Activated T-cell treated with anti-CD3 and anti-CD28 coated beads, Interleukin-2, amount 50 U/mL, for 72 hours (primary cell): Measurements from ENCODE around the gene FAM9B. TPM values are rescaled to one million over a fixed set of nuclear protein-coding genes. Genes with fewer than 3 reads are reported as not detected.
"Not testable (repeated sequence)": the region's sequence is repeated elsewhere in the genome, so short reads cannot be mapped to it uniquely, and the experiment has no call there.

Experiments
- ATAC-seq, 2 donors: fragments of 150-1000 bp; cut with Tn5 transposase; replicated peaks in 1 of 2; 2 replicates each; pipeline ENCODE4 v1.10.0; 2021; ENCODE audit warnings: moderate library complexity in 2 of 2, mild to moderate bottlenecking in 1 of 2
- DNase-seq, 2 donors: peaks; one replicate each; pipeline ENCODE4 v3.0.0; 2021 to 2022; ENCODE audit warnings: mixed read lengths in 1 of 2
- H3K27ac Mint-ChIP-seq: one replicate; pipeline ENCODE4 v1.8.0; 2022; ENCODE audit warnings: mild to moderate bottlenecking, moderate library complexity, mixed read lengths
- H3K27me3 Mint-ChIP-seq: one replicate; pipeline ENCODE4 v1.8.0; 2022; ENCODE audit warnings: low read depth, mixed read lengths
- H3K36me3 Mint-ChIP-seq, 2 donors: one replicate each; pipeline ENCODE4 v1.8.0; 2022; ENCODE audit warnings: mixed read lengths in 2 of 2, mild to moderate bottlenecking in 1 of 2; ENCODE audit not compliant: insufficient read depth in 2 of 2
- H3K4me1 Mint-ChIP-seq: one replicate; pipeline ENCODE4 v1.8.0; 2022; ENCODE audit warnings: low read depth, mixed read lengths
- H3K4me3 Mint-ChIP-seq, 2 donors: one replicate each; pipeline ENCODE4 v1.8.0; 2022; ENCODE audit warnings: mild to moderate bottlenecking in 2 of 2, mixed read lengths in 2 of 2, moderate library complexity in 2 of 2
- H3K9me3 Mint-ChIP-seq, 2 donors: one replicate each; pipeline ENCODE4 v1.8.0; 2022; ENCODE audit warnings: mixed read lengths in 2 of 2
- total RNA-seq, 2 donors: library from RNA; stranded (reverse); gene quantifications; one replicate each; pipeline ENCODE4 v1.2.3, GENCODE V29; 2022

The FAM9B gene
- total RNA-seq, 2 donors from 2014 or later, result not detected

DNA sequence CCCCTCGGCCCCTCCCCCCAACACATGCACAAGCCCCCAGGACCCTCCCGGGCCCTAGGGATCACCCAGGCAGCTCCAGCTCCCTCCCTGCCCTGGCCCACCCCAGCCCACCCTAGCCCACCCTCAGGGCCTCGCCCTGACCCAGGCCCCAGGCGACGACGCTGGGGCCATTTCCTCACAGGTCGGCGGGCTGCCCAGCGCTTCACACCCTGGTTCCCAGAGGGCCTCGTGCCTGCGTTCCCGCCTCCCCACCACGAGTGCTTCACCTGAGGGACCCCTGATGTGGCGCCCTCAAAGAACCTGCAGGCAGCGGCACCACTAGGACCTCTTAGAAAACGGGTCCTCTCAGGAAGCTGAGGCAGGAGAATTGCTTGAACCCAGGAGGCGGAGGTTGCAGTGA is 341 bp downstream of the FAM9B start:
- H3K4me1 Mint-ChIP-seq, result no peaks in the 10 kb centered on the region
- peaks cover 0 to 4% of the 10 kb centered on the region in 2 donors for H3K9me3 Mint-ChIP-seq
- ATAC-seq (no peak), DNase-seq (no peak)
- no peaks in the 10 kb centered on the region for H3K27me3 Mint-ChIP-seq
- H3K4me3 Mint-ChIP-seq, result no peak overlapping the region
- no peak overlapping the region for H3K27ac Mint-ChIP-seq
- H3K36me3 Mint-ChIP-seq, result no peaks in the 10 kb centered on the region

DNA sequence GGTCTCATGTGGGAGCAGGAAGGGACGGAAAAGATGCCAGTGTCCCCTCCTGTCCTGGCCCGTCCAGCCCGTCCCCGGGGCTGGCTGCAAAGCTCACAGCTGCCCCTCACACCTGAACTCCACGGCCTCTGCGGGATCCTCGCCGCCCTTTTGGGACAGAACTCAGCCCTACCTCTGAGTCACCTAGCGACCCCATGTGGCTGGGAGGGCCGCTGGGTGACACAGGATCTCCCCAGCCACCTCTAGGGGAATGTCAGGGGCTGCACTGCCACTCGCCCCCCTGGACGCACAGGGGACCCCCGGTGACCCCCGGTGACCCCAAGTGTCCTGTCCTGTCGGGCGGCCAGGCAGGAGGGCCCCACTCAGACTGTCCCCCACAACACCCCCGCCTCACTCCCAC is 748 bp downstream of the FAM9B start:
- H3K9me3 Mint-ChIP-seq, result peaks cover 0 to 4% of the 10 kb centered on the region in 2 donors
- H3K4me1 Mint-ChIP-seq, result no peaks in the 10 kb centered on the region
- H3K27me3 Mint-ChIP-seq, result no peaks in the 10 kb centered on the region
- ATAC-seq (no peak), DNase-seq (no peak)
- H3K36me3 Mint-ChIP-seq, result no peaks in the 10 kb centered on the region
- H3K27ac Mint-ChIP-seq, result no peak overlapping the region
- no peak overlapping the region for H3K4me3 Mint-ChIP-seq

DNA sequence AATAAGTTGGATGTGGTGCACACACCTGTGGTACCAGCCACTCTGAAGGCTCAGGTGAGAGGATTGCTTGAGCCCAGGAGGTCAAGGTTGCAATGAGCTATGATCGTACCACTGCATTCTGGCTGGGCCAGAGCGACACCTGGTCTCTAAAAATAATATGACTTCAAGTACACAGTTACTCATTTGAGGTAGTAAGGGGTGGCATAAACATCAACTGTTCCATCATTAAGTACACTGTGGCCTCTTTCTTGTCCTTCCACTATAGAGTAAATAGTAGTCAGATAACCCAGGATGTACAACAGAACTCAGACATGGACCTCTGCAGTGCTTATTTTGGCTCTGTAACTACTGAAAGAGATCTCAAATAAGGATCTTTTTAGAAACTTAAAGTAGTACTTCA is 10.6 kb downstream of the FAM9B start:
- H3K27ac Mint-ChIP-seq, result no peak overlapping the region
- H3K9me3 Mint-ChIP-seq, result no peaks in the 10 kb centered on the region
- H3K4me1 Mint-ChIP-seq, result no peaks in the 10 kb centered on the region
- peaks cover 7% of the 10 kb centered on the region for H3K27me3 Mint-ChIP-seq
- no peaks in the 10 kb centered on the region for H3K36me3 Mint-ChIP-seq
- peak in 1 of 2 donors; percentile 68 for ATAC-seq
- DNase-seq, result no peak
- H3K4me3 Mint-ChIP-seq, result no peak overlapping the region

DNA sequence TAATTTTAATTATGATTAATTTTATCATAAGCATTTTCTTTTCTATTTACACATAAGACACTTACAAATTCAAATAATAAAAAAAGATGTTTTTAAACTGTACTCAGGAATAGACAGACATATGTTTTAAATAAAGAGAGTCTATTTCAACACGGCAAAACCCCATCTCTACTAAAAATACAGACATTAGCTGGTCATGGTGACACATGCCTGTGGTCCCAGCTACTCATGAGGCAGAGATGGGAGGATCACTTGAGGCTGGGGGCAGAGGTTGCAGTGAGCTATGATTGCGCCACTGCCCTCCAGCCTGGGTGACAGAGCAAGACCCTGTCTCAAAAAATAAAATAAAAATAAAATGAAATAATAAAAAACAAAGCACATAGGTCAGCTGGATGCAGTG is 14.8 kb downstream of the FAM9B start:
- no peaks in the 10 kb centered on the region for H3K36me3 Mint-ChIP-seq

DNA sequence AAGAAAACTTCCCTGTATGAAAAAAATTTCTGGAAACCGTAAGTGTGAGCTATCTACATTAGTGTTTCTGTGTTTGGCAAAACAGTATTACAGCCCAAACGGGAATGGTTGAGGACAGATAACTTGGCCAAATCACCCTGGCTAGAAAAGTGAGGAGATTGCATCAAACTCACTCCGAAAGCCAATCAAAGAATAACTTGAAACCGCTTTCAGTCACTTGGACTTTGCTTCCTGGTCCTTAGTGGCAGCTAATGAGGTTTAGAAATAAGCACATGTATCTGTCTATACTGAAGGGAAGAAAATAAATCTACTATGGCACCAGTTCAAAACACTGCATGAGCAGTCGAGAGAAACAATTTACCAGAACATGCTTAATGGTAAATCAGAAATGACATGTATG is 15.6 kb downstream of the FAM9B start:
- not testable (repeated sequence) for ATAC-seq, H3K4me3 Mint-ChIP-seq, H3K27me3 Mint-ChIP-seq, H3K4me1 Mint-ChIP-seq, H3K9me3 Mint-ChIP-seq, DNase-seq, H3K27ac Mint-ChIP-seq, H3K36me3 Mint-ChIP-seq

More for the DNA sequence above, 14.8 kb downstream of the FAM9B start:
- Mint-ChIP-seq H3K9me3 (no peaks in the 10 kb centered on the region), H3K4me1 (no peaks in the 10 kb centered on the region), H3K27me3 (no peaks in the 10 kb centered on the region), H3K27ac (no peak overlapping the region), H3K4me3 (no peak overlapping the region)
- DNase-seq (no peak), ATAC-seq (no peak)

DNA sequence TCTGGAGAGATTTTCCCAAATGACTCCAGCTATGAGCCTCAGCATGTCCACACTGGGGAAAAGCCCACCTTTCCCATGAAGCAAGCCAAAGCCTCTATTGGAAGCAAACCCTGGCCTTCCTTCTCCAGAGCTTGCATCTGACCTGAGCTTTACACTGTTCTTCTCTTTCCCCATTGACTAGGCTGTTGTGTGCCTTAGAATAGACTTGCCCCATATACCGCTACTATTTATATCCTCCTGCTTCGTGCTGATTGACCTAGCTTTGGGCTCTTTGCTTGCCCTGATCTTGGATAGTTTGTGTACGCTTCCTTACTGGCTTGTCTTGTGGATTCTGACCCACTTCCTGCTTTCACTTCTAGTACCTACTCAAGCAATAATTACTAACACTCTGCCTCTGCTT is 30.9 kb downstream of the FAM9B start:
- Mint-ChIP-seq H3K27ac (no peak overlapping the region), H3K4me3 (no peak overlapping the region), H3K36me3 (peaks cover 0 to 2% of the 10 kb centered on the region in 2 donors), H3K4me1 (peaks cover 6% of the 10 kb centered on the region), H3K27me3 (no peaks in the 10 kb centered on the region), H3K9me3 (peaks cover 0 to 1% of the 10 kb centered on the region in 2 donors)
- DNase-seq (no peak), ATAC-seq (no peak)

DNA sequence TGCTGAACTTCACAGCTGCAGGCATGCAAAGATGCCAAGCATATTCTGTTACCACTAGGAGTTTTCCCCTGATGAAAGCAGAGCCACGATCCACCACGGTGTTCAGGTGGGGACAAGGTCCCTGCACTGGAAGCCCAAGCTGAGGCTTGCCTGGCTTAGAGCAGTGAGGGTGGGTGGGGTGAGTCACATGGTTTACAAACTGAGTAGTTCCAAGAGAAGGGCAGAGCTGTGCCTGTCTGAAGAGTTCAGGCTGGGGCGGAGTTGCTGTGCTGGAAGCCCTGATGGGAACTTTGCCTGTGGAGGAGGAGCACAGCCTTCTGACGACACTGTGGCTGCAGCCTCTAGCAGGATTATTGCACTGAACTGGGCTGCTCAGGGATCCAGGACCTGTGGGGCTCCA is 45.5 kb downstream of the FAM9B start:
- DNase-seq, result peak; percentile 9 to 27
- no peak overlapping the region for H3K4me3 Mint-ChIP-seq
- H3K27ac Mint-ChIP-seq, result no peak overlapping the region
- no peaks in the 10 kb centered on the region for H3K9me3 Mint-ChIP-seq
- H3K36me3 Mint-ChIP-seq, result no peaks in the 10 kb centered on the region
- peaks cover 7% of the 10 kb centered on the region for H3K27me3 Mint-ChIP-seq
- peak; percentile 79 to 84 for ATAC-seq
- H3K4me1 Mint-ChIP-seq, result peaks cover 18% of the 10 kb centered on the region

DNA sequence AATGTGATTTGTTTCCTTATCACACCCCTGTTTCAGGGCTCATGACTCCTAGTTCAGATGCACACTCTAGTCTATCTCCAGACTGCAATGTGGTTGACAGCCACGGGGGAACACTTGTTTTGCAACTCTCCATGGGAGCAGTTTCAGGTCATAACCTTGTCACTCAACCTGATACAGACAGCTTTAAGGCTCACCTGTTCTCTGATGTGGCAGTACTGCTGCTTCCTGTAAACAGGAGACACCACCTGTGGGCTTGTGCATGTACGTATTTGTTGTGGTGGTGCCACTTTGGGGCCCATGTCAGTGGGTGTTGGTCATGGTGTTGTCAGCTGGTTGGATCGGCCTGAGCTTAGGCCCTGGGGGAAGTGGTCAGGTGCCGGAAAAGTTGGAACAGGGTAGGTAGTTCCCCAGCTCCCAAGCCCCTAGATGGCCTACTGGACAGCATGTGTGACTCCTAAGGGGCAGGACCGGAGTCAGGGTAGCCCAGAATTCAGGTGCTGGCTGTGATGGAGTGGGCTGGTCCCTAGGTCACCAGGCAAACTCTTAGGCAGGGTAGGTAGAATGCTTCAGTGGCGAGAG is 46.2 kb downstream of the FAM9B start:
- H3K4me3 Mint-ChIP-seq, result no peak overlapping the region
- no peak overlapping the region for H3K27ac Mint-ChIP-seq
- ATAC-seq (peak; percentile 77 to 80), DNase-seq (peak in 1 of 2 donors; percentile 6)
- no peaks in the 10 kb centered on the region for H3K36me3 Mint-ChIP-seq
- H3K9me3 Mint-ChIP-seq, result no peaks in the 10 kb centered on the region
- peaks cover 18% of the 10 kb centered on the region for H3K4me1 Mint-ChIP-seq
- H3K27me3 Mint-ChIP-seq, result peaks cover 7% of the 10 kb centered on the region

DNA sequence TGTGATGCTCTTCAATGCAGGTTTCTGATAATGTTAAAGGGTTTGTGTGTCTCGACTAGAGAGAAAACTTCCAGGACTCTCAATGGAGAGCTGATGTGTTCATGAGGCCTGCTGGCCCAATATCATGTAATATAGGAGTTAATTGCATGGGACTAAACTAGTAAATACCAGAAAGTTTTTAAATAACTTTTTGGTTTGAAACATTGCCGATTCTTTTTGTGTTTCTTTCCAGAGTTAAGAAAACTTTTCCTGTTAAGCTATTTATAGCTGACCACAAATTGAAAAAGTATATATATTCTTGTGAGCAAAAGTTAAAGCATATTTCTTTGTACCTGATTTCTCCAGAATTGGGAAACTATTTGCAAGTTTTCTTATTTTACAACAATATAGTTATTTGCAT is 49.7 kb downstream of the FAM9B start:
- Mint-ChIP-seq H3K4me3 (no peak overlapping the region), H3K4me1 (peaks cover 36% of the 10 kb centered on the region), H3K27ac (no peak overlapping the region), H3K36me3 (no peaks in the 10 kb centered on the region), H3K27me3 (peaks cover 21% of the 10 kb centered on the region), H3K9me3 (no peaks in the 10 kb centered on the region)
- ATAC-seq (no peak), DNase-seq (no peak)

DNA sequence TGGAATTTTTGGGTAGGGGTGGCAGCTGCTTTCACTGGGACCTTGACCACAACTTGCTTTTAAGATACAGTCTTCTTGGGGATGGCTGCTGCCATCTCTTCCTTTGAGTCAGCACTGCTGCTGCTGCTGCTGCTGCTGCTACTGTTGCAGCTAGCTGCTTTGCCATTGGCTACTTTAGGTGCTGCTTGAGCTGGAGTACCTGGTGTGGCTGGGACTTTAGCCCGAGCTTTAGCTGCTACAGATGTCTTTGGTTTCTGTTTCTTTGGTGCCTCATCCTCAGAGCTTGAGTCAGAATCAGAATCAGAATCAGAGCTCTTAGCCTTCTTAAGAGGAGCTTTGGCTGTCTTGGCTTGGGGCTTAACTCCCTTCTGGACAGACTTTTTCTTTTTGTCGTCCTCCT is 52.2 kb downstream of the FAM9B start:
- H3K36me3 Mint-ChIP-seq, result no peaks in the 10 kb centered on the region
- no peak overlapping the region for H3K27ac Mint-ChIP-seq
- peak; percentile 26 to 41 for DNase-seq
- H3K9me3 Mint-ChIP-seq, result peaks cover 0 to 1% of the 10 kb centered on the region in 2 donors
- H3K27me3 Mint-ChIP-seq, result peaks cover 27% of the 10 kb centered on the region
- ATAC-seq, result peak; percentile 97 to 98
- peak overlapping the region; percentile 16 to 56 for H3K4me3 Mint-ChIP-seq
- H3K4me1 Mint-ChIP-seq, result peaks cover 17% of the 10 kb centered on the region

DNA sequence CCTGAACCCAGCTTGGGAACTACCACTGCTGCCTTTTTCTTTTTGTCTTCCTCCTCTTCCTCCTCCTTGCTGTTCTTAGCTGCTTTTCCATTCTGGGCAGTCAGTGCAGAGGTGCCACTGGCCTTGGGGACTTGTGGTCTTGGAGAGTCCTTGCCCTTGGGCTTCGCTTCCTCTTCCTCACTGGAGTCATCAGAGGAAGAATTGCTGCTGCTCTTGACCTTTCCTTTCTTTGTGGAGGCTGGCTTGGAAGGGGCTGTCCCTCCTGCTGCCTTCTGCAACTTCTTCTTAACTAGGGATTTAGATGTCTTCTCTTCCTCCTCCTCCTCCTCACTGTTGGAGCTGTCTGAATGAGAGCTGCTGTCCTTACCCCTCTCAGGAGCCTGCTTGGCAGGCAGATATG is 53.2 kb downstream of the FAM9B start:
- no peaks in the 10 kb centered on the region for H3K36me3 Mint-ChIP-seq
- no peak overlapping the region for H3K4me3 Mint-ChIP-seq
- peaks cover 21% of the 10 kb centered on the region for H3K27me3 Mint-ChIP-seq
- ATAC-seq (no peak), DNase-seq (no peak)
- H3K27ac Mint-ChIP-seq, result no peak overlapping the region
- H3K9me3 Mint-ChIP-seq, result peaks cover 0 to 1% of the 10 kb centered on the region in 2 donors
- H3K4me1 Mint-ChIP-seq, result peaks cover 17% of the 10 kb centered on the region

Other genes with a start within 250 kb of the FAM9B start
- gene FAM9A, start 232.7 kb downstream of the FAM9B start, total RNA-seq, result not detected